HepG2 (cell line): ENCODE data around the gene KITLG.

Experiments
- ZNF614 ChIP-seq: IDR thresholded peaks from 2 replicates; pipeline ENCODE4 v1.6.1; 2018; ENCODE audit warnings: missing biosample characterization, missing genetic modification reagents, inconsistent platforms, borderline replicate concordance
- TF ChIP-seq, protein P1 (sequence below): sonication (generic); formaldehyde crosslinking; IDR thresholded peaks from 2 replicates; pipeline ENCODE4 v1.5.0; 2020; ENCODE audit warnings: mild to moderate bottlenecking, missing genetic modification reagents, moderate library complexity

DNA sequence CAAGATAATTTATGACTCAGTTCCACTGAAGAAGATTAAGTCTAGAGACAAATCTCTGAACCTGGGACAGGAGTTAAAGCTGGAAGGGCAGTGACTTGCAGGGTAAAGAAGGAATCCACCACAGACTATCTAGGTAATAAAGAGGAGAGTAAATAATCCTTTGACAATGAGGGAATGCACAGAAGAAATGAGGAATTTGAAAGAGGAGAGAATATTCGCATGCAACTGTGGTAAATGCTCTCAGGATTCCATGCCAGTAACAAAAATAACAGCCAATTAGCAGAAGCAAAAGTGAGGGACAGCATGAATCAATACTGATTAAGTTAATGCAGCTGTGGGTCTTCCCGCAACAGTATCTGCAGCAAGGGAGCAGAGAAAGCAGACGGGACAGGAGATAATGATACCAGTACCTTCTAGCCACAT lies 77.0 kb downstream of the KITLG start:
- TF ChIP-seq, protein P1, sequence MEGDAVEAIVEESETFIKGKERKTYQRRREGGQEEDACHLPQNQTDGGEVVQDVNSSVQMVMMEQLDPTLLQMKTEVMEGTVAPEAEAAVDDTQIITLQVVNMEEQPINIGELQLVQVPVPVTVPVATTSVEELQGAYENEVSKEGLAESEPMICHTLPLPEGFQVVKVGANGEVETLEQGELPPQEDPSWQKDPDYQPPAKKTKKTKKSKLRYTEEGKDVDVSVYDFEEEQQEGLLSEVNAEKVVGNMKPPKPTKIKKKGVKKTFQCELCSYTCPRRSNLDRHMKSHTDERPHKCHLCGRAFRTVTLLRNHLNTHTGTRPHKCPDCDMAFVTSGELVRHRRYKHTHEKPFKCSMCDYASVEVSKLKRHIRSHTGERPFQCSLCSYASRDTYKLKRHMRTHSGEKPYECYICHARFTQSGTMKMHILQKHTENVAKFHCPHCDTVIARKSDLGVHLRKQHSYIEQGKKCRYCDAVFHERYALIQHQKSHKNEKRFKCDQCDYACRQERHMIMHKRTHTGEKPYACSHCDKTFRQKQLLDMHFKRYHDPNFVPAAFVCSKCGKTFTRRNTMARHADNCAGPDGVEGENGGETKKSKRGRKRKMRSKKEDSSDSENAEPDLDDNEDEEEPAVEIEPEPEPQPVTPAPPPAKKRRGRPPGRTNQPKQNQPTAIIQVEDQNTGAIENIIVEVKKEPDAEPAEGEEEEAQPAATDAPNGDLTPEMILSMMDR (CRISPR knock-in tag) = no peak
- no peak for TF ChIP-seq ZNF614 (CRISPR knock-in tag)
